CD4-positive, alpha-beta T cell treated with Interleukin-6 for 4 hours (primary cell): ENCODE results near the gene TNK2.
"Not testable (repeated sequence)": the region's sequence is repeated elsewhere in the genome, so short reads cannot be mapped to it uniquely, and the experiment has no call there.

Experiments
- DNase-seq: peaks from one replicate; pipeline ENCODE4 v3.0.0-alpha.2; 2020; ENCODE audit warnings: mixed read lengths

TNK2 gene

GRCh38 chr3:195883160-195883559, 25.2 kb downstream of the TNK2 start:
- no peak for DNase-seq

DNA sequence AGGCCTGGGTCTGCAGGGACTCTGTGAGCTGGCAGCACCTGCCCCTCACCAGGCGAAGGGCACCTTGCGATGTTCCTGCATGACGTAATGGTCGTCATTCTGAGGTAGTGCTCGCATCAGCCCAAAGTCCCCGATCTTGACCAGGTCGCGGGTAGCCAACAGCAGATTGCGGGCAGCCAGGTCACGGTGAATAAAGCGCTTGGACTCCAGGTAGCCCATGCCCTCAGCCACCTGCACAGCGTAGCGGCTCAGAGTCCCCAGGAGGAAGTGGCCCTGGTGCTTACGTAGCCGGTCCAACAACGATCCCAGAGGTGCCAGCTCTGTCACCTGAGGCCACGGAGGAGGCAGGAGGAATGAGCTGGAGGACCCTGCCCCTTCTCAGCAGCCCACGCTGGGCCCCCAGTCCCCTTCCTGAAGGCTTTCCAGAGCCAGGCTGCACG, 26.3 kb downstream of the TNK2 start:
- DNase-seq, result no peak

GRCh38 chr3:195881276-195881988, 26.9 kb downstream of the TNK2 start:
- no peak for DNase-seq

GRCh38 chr3:195880037-195880431, 28.3 kb downstream of the TNK2 start:
- DNase-seq, result no peak

DNA sequence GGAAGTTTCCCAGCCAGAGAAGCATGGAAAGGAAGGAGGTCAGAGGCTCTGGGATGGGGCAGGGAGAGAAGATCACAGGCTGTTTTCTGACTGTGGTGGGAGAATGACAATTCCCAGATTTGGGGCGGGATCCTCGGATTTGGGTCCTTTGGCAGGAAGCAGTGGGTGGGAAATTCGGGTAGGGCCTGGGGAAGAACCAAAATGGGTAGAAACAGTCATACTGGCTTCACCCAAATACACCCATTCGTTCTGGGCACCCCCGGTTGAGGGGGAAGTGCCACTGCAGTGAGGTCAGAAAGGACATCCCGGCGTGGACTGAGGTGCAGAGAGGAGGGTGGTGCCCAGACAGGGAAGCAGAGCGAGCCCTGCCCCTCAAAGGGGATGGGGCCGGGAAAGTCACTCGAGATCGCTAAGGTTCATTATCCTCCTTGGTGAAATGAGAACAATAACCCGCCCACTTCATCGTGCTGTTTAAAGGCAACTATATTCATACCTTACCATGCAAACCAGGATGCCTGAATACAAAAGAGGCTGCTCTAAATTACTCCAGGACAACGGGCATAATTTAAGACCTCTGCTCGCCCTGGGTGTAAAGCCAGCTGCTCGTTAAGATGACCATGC, 28.8 kb downstream of the TNK2 start:
- no peak for DNase-seq

DNA sequence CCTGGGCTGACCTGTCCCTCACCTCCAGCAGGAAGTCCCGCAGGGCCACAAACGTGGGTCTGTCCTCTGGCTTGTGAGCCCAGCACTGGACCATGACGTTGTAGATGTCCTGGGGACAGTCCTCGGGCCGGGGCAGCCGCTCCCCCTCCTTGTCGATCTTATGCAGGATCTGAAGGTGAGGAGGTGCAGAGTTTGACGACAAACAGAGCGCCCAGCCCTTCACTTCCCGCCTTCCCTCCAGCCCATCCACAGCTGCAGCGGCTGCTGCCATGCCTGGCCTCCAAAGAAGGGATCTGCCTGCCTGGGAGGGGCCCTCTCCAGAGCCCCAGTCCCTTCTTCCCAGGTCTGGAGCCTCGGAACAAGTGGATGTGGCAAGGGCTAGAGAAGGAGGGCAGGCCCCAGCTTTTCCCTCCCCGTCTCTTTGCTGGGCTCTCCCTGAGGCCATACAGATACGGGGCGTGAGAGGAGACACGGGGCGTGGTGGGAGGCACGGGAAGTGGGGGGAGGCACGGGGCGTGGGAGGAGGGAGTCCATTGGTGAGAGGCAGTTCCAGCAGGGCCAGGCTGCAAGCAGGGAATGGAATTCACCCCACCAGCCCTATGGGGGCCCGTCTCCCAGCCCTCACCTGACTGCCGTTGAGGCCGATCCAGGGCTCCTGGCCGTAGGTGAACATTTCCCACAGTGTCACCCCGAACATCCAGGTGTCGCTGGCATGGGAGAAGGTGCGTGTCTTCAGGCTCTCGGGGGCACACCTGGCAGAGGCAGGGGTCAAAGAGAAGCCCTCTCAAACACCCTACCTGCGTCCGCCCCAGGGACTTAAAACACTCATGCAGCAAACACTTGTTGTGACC, 29.7 kb downstream of the TNK2 start:
- no peak for DNase-seq

GRCh38 chr3:195877767-195878423, 30.5 kb downstream of the TNK2 start:
- no peak for DNase-seq

DNA sequence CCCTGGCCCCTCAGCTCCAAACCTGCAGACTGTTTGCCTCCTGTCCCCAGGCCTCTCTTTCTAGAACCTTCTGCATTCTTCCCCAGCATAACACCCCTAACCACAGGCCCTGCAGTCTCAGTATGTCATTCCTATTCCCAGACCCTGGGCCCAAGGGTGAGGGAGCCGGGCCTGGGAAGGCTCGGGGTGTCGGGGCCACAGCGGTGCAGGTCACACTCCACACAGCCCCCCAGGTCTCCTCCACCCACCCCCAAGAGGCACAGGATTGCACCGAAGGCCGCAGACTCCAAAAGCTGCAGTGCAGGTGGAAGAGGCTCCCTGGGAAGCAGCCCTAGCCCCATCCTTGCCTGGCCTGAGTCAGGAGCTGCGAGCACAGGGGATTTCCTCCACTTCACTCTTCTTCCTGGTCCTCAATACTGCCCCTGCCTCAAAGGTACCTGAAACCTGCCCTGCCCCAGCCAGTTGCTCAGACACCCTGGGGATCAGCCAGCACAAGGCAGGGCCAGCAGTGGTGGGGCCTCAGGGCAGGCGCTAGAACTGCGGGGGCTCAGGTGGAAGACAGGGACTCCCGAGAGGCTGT, 31.1 kb downstream of the TNK2 start:
- no peak for DNase-seq

GRCh38 chr3:195876297-195877064, 31.9 kb downstream of the TNK2 start:
- DNase-seq, result peak; percentile 32

DNA sequence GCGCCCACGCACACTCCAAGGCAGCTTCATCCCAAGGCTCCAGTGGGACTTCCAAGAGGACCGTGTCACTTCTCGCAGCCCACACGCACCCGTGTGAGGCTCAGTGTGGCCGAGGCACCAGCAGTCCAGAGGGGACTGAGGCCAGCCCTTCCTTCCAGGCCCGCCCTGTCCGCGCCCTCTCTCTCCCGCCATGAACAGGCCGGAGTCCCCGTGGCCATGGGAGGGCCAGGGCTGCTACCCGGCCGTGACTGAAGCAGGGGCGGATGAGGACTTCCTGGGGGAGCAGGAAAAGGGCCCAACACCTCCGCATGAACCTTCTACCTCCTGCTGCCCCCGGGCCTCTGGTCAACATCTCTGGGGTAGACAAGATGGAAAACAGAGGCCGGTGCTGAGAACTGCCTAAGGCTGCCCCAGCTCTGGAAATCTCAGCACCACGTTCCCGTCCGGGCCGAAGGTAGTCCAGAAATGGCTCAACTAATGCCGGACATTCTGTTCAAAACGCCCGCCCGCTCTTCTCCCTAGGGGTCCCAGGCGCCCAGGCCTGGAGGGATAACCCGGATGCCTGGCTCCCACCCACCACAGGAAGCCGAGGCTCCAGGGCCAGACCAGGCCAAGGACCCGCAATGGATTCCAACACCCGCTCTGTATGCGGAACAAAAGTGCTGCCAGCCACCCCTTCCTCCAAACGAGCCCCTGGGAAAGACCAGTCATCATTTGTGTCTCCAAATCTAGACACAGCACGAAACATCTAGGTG, 32.7 kb downstream of the TNK2 start:
- no peak for DNase-seq

DNA sequence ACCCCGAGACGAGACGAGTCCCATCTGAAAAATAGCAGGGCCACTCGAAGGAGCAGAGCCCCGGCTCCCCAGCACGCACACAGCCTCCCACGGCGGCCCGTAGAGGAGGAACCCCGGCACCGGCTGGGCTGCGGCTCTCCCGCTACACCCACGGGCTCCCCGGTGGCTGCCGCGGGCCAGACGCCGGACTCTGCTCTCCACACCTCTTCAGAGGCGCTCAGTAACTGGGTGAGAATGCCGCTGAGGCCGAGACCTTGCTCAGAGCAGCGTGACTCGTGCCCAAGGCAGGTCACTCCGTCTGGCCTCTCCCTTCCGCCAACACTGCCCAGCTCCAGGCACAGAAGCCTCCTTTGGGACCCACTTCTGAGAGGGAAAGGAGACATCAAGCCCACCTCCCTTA, 34.4 kb downstream of the TNK2 start:
- DNase-seq, result no peak

DNA sequence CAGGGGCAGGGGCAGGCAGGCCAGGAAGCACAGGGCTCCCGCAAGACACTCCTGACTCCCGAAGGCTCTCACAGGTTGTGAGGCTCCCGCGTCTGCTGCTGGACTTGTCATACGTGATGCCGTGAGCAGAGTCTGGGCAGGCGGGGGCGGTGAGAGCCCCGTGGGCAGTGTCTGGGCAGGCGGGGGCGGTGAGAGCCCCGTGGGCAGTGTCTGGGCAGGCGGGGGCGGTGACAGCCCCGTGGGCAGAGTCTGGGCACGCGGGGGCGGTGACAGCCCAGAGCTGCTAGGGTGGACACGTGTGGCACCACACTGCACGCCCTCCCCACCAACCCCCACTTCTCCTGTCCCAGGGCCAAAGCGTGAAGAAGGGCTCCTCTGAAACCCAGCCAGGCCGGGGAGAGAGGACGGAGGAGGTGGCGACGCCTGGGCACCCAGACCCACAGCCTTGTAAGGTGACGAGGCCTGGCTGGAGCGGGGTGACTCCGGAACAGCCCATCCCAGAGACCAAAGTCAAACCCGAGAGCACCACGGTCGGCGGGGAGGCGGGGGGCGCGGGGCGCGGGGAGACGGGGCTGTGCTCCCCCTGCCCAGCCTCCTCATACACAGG, 35.0 kb downstream of the TNK2 start:
- no peak for DNase-seq

DNA sequence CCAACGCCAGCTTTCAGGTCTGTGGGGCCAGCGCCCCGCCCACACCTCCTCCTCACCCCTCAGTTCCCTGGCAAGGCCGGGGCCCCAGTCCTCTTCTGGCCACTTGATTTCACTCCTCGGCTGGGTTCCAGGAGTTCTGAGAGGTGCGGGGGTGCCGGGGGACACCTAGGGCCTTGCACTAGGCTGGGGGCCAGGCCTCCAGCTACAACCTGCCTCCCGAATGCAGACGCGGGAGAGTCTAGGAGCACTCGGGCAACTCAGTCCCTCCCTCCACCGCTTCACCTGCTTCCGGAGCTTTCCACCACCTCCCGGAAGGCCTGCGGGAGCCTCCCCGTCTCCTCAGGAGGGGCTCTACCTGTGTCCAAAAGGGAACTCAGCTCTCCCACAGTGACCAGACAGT, 35.6 kb downstream of the TNK2 start:
- no peak for DNase-seq

DNA sequence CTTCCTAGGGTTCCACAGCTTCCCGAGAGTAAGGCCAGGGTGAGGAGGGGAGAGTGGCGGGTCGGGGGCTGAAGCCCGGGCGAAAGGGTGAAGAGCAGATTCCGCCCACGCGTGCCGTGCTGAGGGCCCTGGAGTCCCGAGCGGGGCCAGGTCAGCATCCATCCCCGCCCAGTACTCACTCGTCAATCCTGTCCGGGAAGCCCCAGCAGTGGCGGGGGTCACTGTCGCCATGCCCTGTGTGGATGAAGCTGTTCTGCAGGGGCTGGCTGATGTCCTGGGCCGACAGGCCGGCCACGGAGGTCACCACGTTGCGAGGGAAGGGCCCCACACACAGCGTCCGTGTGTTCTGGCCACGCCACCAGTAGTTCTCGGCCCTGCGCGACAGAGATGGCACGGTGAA, 36.3 kb downstream of the TNK2 start:
- DNase-seq, result no peak

GRCh38 chr3:195871686-195872085, 36.7 kb downstream of the TNK2 start:
- DNase-seq, result not testable (repeated sequence)

- no peak for DNase-seq
Measured at GRCh38 chr3:195870937-195871336, 37.4 kb downstream of the TNK2 start.

- DNase-seq, result no peak
Measured at GRCh38 chr3:195870442-195870841, 37.9 kb downstream of the TNK2 start.

GRCh38 chr3:195869413-195870001, 38.8 kb downstream of the TNK2 start:
- DNase-seq, result no peak

DNA sequence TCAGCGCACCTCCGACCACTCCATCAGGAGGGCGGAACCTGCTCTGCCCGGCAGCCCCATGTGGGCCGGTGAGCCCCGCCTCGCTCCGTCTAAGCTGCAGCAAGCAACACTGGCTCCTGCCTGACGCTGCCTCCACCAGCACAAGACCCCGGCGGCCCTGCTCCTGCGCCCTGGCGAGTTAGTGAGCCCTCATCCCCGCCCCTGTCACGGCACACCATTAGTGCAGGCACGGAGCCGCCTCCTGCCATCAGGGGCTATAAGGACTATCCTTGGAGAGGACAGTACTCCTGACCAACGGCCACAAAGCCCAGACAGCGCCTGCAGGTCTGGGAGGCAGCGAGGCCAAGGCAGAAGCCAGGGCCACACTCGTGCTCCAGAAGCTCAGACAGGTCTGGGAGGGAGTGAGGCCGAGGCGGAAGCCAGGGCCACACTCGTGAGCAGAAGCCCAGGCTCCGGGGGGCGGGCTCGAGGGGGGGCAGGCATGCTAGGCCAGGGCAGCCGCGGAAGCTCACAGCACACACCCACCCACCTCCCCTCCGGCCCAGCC, 39.4 kb downstream of the TNK2 start:
- no peak for DNase-seq

- no peak for DNase-seq
Measured at GRCh38 chr3:195868336-195868865, 40.0 kb downstream of the TNK2 start.
